Measurements from ENCODE around the gene TBKBP1.
"Not testable (repeated sequence)": the region's sequence is repeated elsewhere in the genome, so short reads cannot be mapped to it uniquely, and the experiment has no call there.

The TBKBP1 gene

DNA sequence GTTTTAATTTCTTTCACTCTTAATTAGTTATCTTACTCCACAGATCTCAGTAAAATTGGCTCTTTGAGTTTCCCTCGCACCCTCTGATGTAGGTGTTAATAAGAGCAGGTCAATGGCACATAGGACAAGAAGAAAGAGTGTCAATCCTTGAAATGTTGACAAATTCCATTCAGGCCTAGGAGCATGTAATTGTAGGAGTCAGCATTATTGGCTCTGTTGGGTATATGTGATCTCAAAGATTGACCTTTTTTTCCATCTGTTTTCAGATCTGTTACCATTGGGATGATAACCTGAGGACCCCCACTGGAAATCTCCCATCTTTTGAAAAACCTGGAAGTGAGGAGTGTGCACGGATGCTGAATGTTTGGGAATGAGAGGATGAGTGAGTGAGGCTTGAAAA is 11.8 kb upstream of the TBKBP1 start:
- DNase-seq: no peak

DNA sequence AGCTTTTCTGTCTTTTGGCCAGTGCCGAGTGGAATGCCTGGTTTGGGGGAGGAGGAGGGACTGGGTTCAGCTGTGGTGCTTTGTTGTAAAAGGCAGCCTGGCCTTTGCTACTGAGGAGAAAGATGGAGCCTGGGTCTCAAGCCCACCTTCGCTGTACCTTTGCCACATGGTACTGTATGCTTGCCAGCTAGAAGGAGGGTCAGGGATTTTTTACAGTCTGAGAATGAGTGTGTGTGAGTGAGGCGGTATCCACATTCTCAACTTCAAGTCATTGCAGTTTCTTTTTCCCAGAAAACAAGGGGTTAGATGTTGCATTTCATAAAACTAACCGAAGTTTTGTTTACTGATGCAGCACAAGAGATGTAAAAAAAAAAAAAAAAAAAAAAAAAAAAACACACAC is 11.2 kb upstream of the TBKBP1 start:
- DNase-seq: not testable (repeated sequence)

GRCh38 chr17:47684025-47684424 is 9.9 kb upstream of the TBKBP1 start:
- DNase-seq: no peak

DNA sequence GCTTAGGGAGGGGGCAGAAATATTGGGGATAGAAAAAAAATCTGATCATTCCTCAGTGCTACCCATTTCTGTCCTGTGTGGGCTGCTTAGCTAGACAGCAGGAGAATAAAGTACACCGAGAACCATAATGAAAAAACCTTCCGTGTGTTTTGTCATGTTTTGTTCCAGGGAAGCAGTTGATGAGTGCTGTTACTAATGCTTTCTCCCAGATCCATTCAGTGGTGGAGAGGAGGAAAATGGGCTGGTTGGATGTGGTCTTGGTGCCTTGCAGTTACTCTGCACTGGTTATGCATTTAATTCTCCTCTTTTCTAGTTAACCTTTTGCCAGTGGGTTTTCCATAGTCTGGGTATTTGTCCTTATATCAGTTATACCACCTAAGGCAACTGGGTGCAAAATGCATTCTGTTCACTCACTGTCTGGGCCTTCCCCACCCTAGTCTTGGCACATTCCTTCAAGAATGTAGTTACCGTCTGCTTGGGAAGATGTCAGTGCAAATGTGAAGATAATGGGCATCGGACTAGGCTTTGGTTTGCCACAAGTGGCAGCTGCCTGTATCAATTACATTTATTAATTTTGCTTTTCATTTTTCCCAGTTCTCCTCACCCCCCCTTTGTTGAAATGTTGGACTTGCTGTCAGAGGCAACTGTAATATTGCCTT is 9.3 kb upstream of the TBKBP1 start:
- no peak for DNase-seq

- no peak for DNase-seq
Measured at GRCh38 chr17:47685556-47686275, 8.2 kb upstream of the TBKBP1 start.

GRCh38 chr17:47686276-47686635 is 7.7 kb upstream of the TBKBP1 start:
- DNase-seq: no peak

- no peak for DNase-seq
Measured at GRCh38 chr17:47686664-47687327, 7.2 kb upstream of the TBKBP1 start.

- DNase-seq: no peak
Measured at GRCh38 chr17:47687328-47687690, 6.7 kb upstream of the TBKBP1 start.

- DNase-seq: peak in 1 of 2 experiments; percentile 32
Measured at GRCh38 chr17:47687748-47688147, 6.2 kb upstream of the TBKBP1 start.

GRCh38 chr17:47690121-47690520 is 3.8 kb upstream of the TBKBP1 start:
- DNase-seq: no peak

- DNase-seq: peak; percentile 72 to 91
Measured at GRCh38 chr17:47692137-47692894, 1.6 kb upstream of the TBKBP1 start.

DNA sequence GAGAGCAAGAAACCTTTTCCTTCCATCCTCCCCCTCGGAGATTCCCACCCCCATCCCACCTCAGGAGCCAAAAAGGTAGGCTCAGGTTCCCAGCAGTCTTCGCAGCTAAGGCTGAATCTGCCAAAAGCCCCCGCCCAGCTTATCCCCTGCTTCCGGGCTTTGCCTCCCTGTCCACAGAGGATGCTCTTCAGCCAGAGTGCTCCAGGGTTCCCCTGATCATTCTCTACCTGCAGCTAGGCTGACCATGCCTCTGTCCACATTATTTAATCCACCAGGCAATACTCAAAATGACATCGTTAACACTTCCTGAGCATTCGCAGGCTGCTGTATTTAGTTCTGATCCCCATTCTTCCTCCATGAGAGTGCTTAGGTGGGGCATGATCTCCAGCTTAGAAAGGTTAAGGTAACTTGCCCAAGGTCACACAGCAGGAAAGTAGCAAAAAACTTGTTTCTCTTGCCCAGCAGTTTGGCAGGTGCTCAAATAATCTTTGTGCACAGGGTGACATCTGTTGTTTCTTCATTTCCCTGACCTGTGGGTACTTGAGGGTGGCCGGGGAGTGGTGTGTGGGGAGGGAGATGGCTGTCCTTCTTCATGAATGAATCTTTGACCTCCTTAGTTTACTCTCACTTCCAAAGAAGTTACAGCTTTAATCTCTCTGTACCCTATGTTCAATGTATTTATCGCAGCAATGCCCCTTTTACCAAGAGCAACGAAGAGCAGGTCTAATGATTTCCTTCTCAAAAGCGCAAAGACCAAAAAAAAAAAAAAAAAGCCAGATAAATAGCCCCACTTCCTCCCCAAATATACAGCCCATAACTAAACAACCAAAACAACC is 848 bp upstream of the TBKBP1 start:
- peak; percentile 45 to 81 for DNase-seq

DNA sequence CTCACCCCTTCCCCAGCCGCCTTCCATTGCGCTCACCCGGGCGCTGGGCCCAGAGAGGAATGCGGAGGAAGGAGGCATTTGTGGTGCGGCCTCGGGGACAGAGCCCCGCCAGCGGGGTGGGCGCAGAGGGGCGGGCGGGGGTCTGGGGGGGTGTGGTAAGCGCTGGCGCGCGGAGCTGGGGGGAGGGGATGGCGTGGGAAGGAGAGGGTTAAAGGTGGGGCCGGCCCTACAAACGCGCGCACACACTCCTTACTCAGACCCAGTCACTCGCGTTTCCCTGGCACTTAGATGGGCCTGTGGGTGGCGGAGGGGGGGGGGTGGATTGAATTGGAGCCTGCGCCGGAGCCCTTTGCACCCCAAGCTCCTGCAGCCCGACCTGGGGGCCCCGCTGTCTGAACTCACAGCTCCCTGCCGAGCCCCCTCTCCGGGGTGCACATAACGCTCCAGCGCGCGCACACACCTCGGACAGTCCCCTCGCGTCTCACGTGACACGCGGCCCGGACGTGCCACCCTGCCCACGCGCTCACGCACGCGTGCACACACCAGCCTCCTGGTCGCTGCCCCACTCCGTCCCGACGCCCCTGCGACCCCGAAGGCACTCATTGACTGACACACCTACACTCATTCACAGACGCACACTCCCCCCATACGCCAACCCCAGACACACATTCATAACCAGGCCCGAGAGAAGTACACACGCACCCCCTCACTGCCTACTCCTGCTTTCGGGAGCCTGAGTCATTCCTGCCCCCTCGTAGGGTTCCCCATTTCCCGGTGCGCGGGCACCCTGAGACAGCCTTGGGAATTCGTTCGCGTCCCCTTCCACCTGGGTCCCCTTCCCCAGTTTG is 844 bp downstream of the TBKBP1 start:
- DNase-seq: peak in 1 of 2 experiments; percentile 56

- no peak for DNase-seq
Measured at GRCh38 chr17:47695429-47696376, 1.7 kb downstream of the TBKBP1 start.

DNA sequence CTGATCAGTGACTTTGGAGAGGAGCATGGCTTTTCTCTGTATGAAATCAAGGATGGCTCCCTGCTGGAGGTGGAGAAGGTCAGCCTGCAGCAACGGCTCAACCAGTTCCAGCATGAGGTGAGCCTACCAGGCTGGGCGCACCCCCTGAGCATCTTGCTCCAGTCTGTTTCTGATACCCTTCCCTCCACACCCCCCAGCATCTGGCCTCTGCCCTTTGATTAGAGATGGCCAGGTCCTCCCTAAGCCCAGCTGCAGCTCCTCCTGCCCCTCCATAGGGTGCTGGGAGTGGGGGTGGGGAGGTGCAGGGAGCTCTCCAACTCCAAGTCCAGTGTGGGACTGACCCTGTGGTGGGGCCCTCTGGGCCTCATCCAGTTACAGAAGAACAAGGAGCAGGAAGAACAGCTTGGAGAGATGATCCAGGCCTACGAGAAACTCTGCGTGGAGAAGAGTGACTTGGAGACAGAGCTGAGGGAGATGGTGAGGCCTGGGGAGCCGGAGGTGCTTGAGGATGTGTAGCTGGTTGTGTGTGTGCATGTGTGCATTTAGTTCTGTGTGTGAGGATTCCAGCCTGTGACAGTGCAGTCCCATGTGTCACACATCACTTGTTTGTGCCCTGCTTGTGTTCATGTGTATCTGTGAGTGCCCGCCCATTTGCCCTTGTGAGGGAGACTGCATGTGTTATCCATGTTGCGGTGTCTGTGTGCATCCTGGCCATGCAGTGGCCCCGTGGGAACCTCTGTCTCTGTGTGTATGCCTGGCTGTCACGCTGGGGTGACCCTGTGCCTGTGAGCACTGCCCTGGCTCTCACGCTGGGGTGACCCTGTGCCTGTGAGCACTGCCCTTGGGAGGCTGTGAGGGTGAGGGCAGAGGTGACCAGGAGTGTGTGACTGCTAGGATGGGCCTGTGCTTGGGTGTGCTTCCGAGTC is 3.0 kb downstream of the TBKBP1 start:
- no peak for DNase-seq

DNA sequence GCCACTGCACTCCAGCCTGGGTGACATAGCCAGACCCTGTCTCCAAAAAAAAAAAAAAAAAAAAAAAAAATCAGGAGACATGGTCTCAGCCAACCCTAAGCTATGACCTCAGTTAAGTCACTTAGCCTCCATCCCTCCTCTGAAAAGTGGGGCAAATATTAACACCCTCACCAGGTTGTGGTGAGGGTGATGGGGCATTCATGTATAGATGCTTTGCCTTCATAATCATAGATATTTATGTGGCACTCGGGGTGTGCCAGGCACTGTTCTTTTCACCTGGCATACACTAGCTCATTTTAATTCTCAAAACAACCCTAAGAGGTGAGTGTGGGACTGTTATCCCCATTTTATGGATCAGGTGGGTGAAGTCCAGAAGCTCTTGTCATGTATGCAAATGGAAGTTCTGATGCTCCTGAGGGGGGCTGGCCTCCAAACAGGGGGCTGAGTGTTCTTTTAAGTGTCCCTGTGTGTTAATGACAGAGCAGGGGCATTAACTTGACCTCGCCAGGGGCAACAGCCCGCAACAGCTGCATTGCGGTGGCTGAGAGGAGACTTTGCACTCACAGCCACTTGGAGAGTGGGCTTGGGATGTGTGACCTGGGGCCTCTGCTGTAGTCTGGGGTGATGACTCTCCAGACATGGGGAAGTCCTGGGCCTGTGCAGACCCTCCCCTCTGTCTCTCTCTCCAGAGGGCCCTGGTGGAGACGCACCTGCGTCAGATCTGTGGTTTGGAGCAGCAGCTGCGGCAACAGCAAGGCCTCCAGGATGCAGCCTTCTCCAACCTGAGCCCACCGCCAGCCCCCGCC is 4.1 kb downstream of the TBKBP1 start:
- DNase-seq: no peak

- DNase-seq: peak; percentile 22 to 65
Measured at GRCh38 chr17:47698749-47699535, 5.0 kb downstream of the TBKBP1 start.

- DNase-seq: no peak
Measured at GRCh38 chr17:47699536-47699840, 5.5 kb downstream of the TBKBP1 start.

All from NCI-H524 (cell line).